Measurements from ENCODE around the gene RAI14.

DNA sequence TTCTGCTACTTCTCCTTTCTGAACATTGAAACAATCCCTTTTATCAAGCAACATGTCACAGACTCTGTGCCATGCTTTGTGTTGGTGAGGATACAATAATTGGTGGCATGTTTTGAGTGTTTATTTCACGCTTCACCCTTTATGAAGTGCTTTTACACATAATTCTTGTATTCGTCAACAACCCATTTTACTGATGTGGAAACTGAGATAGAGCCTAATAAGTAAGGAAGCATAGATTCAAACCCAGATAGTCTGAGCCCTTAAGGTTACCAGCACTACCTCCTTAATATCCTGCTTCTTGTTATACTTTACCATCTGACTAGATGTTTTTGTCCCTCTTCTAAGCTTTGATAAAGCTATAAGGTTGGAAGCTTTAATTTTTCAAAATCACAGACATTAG, 133.5 kb downstream of the RAI14 start:
- no peak for TF ChIP-seq POLR2A (IDR thresholded peaks at IDR 0.05)
- TF ChIP-seq, protein P1, sequence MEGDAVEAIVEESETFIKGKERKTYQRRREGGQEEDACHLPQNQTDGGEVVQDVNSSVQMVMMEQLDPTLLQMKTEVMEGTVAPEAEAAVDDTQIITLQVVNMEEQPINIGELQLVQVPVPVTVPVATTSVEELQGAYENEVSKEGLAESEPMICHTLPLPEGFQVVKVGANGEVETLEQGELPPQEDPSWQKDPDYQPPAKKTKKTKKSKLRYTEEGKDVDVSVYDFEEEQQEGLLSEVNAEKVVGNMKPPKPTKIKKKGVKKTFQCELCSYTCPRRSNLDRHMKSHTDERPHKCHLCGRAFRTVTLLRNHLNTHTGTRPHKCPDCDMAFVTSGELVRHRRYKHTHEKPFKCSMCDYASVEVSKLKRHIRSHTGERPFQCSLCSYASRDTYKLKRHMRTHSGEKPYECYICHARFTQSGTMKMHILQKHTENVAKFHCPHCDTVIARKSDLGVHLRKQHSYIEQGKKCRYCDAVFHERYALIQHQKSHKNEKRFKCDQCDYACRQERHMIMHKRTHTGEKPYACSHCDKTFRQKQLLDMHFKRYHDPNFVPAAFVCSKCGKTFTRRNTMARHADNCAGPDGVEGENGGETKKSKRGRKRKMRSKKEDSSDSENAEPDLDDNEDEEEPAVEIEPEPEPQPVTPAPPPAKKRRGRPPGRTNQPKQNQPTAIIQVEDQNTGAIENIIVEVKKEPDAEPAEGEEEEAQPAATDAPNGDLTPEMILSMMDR (IDR thresholded peaks at IDR 0.05), result no peak
- no peak for TF ChIP-seq POLR2AphosphoS5 (IDR thresholded peaks at IDR 0.05)
